ENCODE data around the gene FAM117A. TPM values are rescaled to one million over a fixed set of nuclear protein-coding genes. Genes with fewer than 3 reads are reported as not detected.
"Not testable (repeated sequence)": the region's sequence is repeated elsewhere in the genome, so short reads cannot be mapped to it uniquely, and the experiment has no call there.

FAM117A gene
- total RNA-seq, 1 donor from 2014 or later: 4.7 TPM

DNA sequence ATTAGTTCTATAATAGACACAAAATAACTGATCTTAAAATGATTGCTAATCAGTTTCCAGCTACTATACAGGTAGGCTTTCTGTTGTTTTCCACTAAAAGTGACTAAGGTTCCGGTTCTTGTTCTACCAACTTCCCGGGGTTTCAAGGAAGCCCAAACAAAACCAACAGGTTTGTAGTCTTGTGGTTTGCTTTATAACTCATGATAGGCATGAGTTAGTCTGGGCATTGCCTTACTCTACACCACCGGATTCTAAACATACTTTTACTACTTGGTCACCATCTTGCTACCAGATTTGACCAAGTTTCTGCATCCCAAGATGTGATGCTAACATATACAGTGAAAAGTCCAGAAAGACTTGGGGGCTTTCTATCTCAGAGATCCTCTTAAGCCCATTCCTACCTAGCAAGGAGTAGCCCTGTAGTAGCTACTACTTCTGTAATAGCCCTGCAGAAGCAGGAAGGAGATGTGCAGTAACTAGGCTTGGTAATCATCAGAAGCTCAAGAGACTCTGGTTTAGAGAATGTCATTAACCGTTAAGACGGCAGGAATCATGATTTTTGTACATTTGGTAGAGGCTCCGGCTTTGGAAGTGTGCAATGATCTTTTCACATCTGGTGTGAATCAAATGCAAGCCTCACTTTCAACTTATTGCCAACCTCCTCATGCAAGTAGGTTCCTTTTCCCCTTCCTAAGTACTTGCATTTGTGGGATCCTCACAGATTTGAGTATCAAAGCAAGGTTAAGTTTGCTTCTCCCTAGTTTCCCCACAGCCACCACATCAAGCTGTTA lies 1.6 kb downstream of the FAM117A start:
- TF ChIP-seq CTCF (conservative IDR thresholded peaks at IDR 0.05; ENCODE audit: low read depth, low read length): no peak
- DNase-seq (ENCODE audit: low read depth): no peak
- H3K4me3 ChIP-seq (ENCODE audit: low read depth, low read length): peak overlapping the region; percentile 78

DNA sequence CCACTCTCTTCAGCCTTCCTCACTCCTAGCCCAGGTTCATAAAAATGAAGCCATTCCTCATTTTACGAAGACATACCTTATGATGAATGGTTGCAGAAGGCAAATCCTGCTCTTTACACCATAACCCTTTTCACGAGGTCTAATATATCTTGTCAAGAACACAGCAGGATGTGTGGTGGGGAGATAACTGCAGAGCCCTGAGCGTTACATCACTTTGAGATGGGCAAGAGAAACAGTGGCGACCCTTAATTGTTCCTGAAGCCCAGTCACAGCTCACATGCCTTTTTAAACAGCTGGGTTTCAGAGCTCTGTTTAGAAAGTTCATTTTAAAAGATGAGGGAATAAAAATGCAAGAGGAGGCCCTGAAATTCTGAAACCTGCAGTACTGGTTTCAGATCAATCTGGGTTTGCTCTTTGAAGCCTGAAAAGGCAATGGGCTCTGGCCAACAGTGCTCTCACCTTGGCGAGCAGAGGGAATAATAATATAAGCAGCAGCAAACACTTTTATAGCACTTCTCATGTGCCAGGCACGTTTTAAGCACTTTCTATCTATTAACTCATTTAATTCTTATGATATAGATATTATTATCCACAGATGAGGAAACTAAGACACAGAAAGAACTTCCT lies 2.9 kb downstream of the FAM117A start:
- TF ChIP-seq CTCF (conservative IDR thresholded peaks at IDR 0.05; ENCODE audit: low read depth, low read length): no peak
- no peak overlapping the region for H3K4me3 ChIP-seq (ENCODE audit: low read depth, low read length)
- no peak for DNase-seq (ENCODE audit: low read depth)

- no peak for TF ChIP-seq CTCF (conservative IDR thresholded peaks at IDR 0.05; ENCODE audit: low read depth, low read length)
- DNase-seq (ENCODE audit: low read depth): no peak
- no peak overlapping the region for H3K4me3 ChIP-seq (ENCODE audit: low read depth, low read length)
Observed at GRCh38 chr17:49760296-49760695, 3.6 kb downstream of the FAM117A start.

- no peak for DNase-seq (ENCODE audit: low read depth)
- H3K4me3 ChIP-seq (ENCODE audit: low read depth, low read length): no peak overlapping the region
- TF ChIP-seq CTCF (conservative IDR thresholded peaks at IDR 0.05; ENCODE audit: low read depth, low read length): no peak
Observed at GRCh38 chr17:49759203-49759602, 4.7 kb downstream of the FAM117A start.

- not testable (repeated sequence) for H3K4me3 ChIP-seq (ENCODE audit: low read depth, low read length)
Observed at GRCh38 chr17:49758464-49759010, 5.4 kb downstream of the FAM117A start.

GRCh38 chr17:49757151-49757777 lies 6.7 kb downstream of the FAM117A start:
- DNase-seq (ENCODE audit: low read depth): no peak
- no peak overlapping the region for H3K4me3 ChIP-seq (ENCODE audit: low read depth, low read length)
- no peak for TF ChIP-seq CTCF (conservative IDR thresholded peaks at IDR 0.05; ENCODE audit: low read depth, low read length)

More at GRCh38 chr17:49758464-49759010, 5.4 kb downstream of the FAM117A start:
- not testable (repeated sequence) for DNase-seq (ENCODE audit: low read depth)

All from epithelial cell of proximal tubule (primary cell).